Panc1 (cell line): ENCODE results near the gene NFIB. TPM values are rescaled to one million over a fixed set of nuclear protein-coding genes. Genes with fewer than 3 reads are reported as not detected.

Experiments
- ATAC-seq: fragments of 200-7000 bp; cut with Tn5 transposase; 2 replicates; pipeline ENCODE4 v1.9.1; 2020; ENCODE audit warnings: mild to moderate bottlenecking, moderate library complexity
- BruUV-seq: library from RNA; stranded (reverse); fragments of 400-500 nt; replicated peaks from 2 replicates; lab custom pipeline; 2021; lab: Mats Ljungman, UMichigan
- CTCF ChIA-PET: fragments of 300-600 bp; sonication (Branson Sonifier 250); formaldehyde crosslinking; loops from one replicate; lab custom pipeline; 2022; ENCODE audit warnings: antibody characterized with exemption; lab: Charles Lee
- POLR2A ChIA-PET: fragments of 300-600 bp; sonication (Branson Sonifier 250); formaldehyde crosslinking; loops from one replicate; lab custom pipeline; 2022; ENCODE audit warnings: antibody characterized with exemption; lab: Charles Lee
- DNase-seq: peaks from one replicate; pipeline ENCODE4 v3.0.0-alpha.2; 2010; ENCODE audit warnings: low read depth, low spot score
- H3K27ac ChIP-seq: 2 replicates; pipeline ENCODE4 v1.5.1; 2011; ENCODE audit warnings: mild to moderate bottlenecking, low read length, inconsistent platforms
- H3K27me3 ChIP-seq: fragments of 200-500 bp; sonication (Bioruptor generic); 2 replicates; pipeline ENCODE4 v1.6.0; 2014; ENCODE audit warnings: low read length, inconsistent platforms; ENCODE audit not compliant: control insufficient read depth, insufficient read depth
- H3K36me3 ChIP-seq: fragments of 200-500 bp; sonication (Bioruptor generic); 2 replicates; pipeline ENCODE4 v1.5.1; 2014; ENCODE audit warnings: inconsistent platforms, mild to moderate bottlenecking, low read length, moderate library complexity; ENCODE audit not compliant: control insufficient read depth, insufficient read depth
- H3K4me1 ChIP-seq: 2 replicates; pipeline ENCODE4 v1.5.1; 2011; ENCODE audit warnings: inconsistent platforms, mild to moderate bottlenecking, low read length, moderate library complexity; ENCODE audit not compliant: control insufficient read depth, insufficient read depth
- H3K4me3 ChIP-seq, 2 experiments: 2 replicates each; pipeline ENCODE4 v1.5.1; 2011 to 2012; ENCODE audit warnings: low read depth in 2 of 2, low read length in 2 of 2, mild to moderate bottlenecking in 2 of 2, inconsistent platforms in 1 of 2, moderate library complexity in 1 of 2
- H3K9me3 ChIP-seq: fragments of 200-500 bp; sonication (Bioruptor generic); 2 replicates; pipeline ENCODE4 v1.5.1; 2014; ENCODE audit warnings: low read depth, mild to moderate bottlenecking, inconsistent platforms, low read length, moderate library complexity; ENCODE audit not compliant: control insufficient read depth, insufficient read depth
- CTCF ChIP-seq: fragments of 450-650 bp; IDR thresholded peaks from 2 replicates; pipeline ENCODE4 v1.5.1; 2017; ENCODE audit warnings: mild to moderate bottlenecking
- POLR2AphosphoS5 ChIP-seq: IDR thresholded peaks from 2 replicates; pipeline ENCODE4 v1.6.1; 2012; ENCODE audit warnings: mild to moderate bottlenecking, low read depth, low read length, moderate library complexity
- REST ChIP-seq, 2 experiments: IDR thresholded peaks; 2 replicates each; pipeline ENCODE4 v1.6.1; 2011 to 2012; ENCODE audit warnings: low read depth in 2 of 2, control low read depth in 1 of 2, low read length in 1 of 2, mild to moderate bottlenecking in 1 of 2, moderate library complexity in 1 of 2; ENCODE audit not compliant: insufficient read depth in 1 of 2
- SIN3A ChIP-seq: IDR thresholded peaks from 2 replicates; pipeline ENCODE4 v1.6.1; 2012; ENCODE audit warnings: low read depth, mild to moderate bottlenecking, low read length, moderate library complexity, borderline replicate concordance; ENCODE audit not compliant: insufficient read depth
- TCF7L2 ChIP-seq: IDR thresholded peaks from 2 replicates; pipeline ENCODE4 v1.6.1; 2011; ENCODE audit warnings: mild to moderate bottlenecking, low read depth, low read length, inconsistent platforms
- in situ Hi-C: cut with HindIII; loops from 2 replicates; pipeline ENCODE4 v1.10.0; 2016; ENCODE audit warnings: low sequenced_read_pairs, low pct_unique_long_range_greater_than_20kb
- intact Hi-C: fragments of 100-400 bp; cut with micrococcal nuclease; formaldehyde crosslinking; loops from one replicate; pipeline ENCODE4 v1.10.0; 2022; ENCODE audit not compliant: unreplicated experiment
- total RNA-seq: library from RNA; stranded (reverse); gene quantifications from one replicate; pipeline ENCODE4 v1.2.1, GENCODE V29; 2021; ENCODE audit not compliant: unreplicated experiment

The NFIB gene
- total RNA-seq, 1 experiment from 2014 or later = 26.7 TPM

GRCh38 chr9:14099737-14100136 lies 214.2 kb downstream of the NFIB start:
- no peak for TF ChIP-seq SIN3A
- TF ChIP-seq POLR2AphosphoS5 = no peak
- no peak for TF ChIP-seq CTCF
- TF ChIP-seq REST (IDR thresholded peaks at IDR 0.05; ENCODE audit: insufficient read depth in 1 of 2, low read depth in 2 of 2, low read length in 1 of 2) = no peak
- TF ChIP-seq TCF7L2 = no peak
- Histone ChIP-seq H3K27ac (no peak overlapping the region), H3K36me3 (no peaks in the 10 kb centered on the region), H3K4me3 (no peak overlapping the region), H3K4me1 (peaks cover 9% of the 10 kb centered on the region), H3K27me3 (no peaks in the 10 kb centered on the region), H3K9me3 (no peaks in the 10 kb centered on the region)
- BruUV-seq = no TSS peak
- ATAC-seq (no peak), DNase-seq (no peak)
- CTCF ChIA-PET = no interaction called here
- intact Hi-C loops = loop anchor here (10.0 kb wide), 1 partner anchor 415 kb away; no protein-coding TSS in a partner anchor
- in situ Hi-C loops = no loop called here
- POLR2A ChIA-PET = no interaction called here

GRCh38 chr9:14098486-14099180 lies 215.3 kb downstream of the NFIB start:
- no peaks in the 10 kb centered on the region for H3K27me3 ChIP-seq
- DNase-seq (no peak), ATAC-seq (no peak)
- H3K9me3 ChIP-seq = no peaks in the 10 kb centered on the region
- no peak overlapping the region for H3K4me3 ChIP-seq
- H3K4me1 ChIP-seq = peaks cover 9% of the 10 kb centered on the region
- no TSS peak for BruUV-seq
- ChIA-PET POLR2A (no interaction called here), CTCF (no interaction called here)
- in situ Hi-C loops = no loop called here
- TF ChIP-seq TCF7L2 (no peak), REST (IDR thresholded peaks at IDR 0.05; ENCODE audit: insufficient read depth in 1 of 2, low read depth in 2 of 2, low read length in 1 of 2) (no peak), SIN3A (no peak), POLR2AphosphoS5 (no peak), CTCF (no peak)
- intact Hi-C loops = no loop called here
- no peaks in the 10 kb centered on the region for H3K36me3 ChIP-seq
- H3K27ac ChIP-seq = no peak overlapping the region
